ENCODE measurements around the gene CDK13.

DNA sequence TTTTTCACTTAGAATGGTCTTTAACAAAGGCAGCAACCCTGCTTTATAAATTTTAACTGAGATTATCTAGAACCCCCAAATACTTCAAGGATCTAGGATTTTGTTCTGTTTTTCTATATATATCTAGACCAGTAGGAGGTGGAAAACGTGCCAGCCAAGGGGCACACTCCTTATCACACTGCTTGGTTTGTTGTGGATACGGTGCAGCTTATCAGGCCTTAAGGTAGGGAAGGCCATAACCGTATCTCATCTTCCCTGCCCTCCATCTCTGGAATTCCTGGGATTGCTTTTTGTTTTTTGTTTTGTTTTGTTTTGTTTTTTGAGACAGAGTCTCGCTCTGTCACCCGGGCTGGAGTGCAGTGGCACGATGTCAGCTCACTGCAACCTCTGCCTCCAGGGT lies 109.0 kb downstream of the CDK13 start:
- TF ChIP-seq, protein P1, sequence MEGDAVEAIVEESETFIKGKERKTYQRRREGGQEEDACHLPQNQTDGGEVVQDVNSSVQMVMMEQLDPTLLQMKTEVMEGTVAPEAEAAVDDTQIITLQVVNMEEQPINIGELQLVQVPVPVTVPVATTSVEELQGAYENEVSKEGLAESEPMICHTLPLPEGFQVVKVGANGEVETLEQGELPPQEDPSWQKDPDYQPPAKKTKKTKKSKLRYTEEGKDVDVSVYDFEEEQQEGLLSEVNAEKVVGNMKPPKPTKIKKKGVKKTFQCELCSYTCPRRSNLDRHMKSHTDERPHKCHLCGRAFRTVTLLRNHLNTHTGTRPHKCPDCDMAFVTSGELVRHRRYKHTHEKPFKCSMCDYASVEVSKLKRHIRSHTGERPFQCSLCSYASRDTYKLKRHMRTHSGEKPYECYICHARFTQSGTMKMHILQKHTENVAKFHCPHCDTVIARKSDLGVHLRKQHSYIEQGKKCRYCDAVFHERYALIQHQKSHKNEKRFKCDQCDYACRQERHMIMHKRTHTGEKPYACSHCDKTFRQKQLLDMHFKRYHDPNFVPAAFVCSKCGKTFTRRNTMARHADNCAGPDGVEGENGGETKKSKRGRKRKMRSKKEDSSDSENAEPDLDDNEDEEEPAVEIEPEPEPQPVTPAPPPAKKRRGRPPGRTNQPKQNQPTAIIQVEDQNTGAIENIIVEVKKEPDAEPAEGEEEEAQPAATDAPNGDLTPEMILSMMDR (IDR thresholded peaks at IDR 0.05), result no peak
- TF ChIP-seq POLR2AphosphoS5 (IDR thresholded peaks at IDR 0.05) (no peak), POLR2A (IDR thresholded peaks at IDR 0.05) (no peak)
